Inflammatory macrophage treated with lipopolysaccharide for 1 hour (primary cell): ENCODE results near the gene ATRIP.

Experiments used
- DNase-seq, 2 donors: peaks; one replicate each; pipeline ENCODE4 v3.0.0-alpha.2; 2020 to 2022

Gene ATRIP

DNA sequence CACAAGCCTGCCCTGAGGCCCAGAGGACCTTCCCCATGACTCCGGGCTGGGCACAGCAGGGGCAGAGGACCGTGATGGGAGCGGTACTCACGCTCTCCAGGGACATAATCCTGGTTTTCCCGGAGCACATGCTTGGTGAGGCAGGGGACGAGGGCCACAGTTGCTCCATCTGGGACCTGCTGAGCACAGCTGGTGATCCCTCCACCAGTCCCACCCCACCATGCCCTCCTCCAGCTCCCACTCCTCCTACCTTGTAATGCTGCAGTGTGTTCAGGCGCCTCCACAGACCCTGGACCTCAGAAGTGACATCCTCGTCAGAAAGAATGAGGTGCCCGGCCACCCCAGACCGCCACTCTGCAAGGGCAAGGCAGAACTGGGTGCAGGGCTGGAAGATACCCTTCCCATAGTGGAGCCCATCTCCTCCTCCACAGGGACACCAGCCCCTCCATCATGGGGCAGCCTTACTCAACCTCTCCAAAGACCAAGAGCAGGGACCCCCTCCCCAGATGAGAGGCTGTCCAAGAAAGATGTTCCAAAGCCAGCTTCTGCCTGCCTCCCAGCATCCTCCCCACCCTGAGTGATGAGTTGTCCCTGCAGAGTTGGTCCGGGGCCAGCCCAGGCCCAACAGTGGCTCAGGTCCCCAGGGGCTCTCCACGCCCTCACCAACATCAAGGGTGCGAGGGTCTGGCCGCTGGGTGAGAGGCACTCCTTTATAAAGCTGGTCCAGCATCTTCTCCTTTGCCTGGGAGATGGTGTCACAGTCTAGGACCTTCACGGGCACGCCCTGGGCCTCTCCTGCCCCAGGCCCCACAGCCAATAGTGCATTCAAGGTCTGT lies 36.1 kb upstream of the ATRIP start:
- no peak for DNase-seq

DNA sequence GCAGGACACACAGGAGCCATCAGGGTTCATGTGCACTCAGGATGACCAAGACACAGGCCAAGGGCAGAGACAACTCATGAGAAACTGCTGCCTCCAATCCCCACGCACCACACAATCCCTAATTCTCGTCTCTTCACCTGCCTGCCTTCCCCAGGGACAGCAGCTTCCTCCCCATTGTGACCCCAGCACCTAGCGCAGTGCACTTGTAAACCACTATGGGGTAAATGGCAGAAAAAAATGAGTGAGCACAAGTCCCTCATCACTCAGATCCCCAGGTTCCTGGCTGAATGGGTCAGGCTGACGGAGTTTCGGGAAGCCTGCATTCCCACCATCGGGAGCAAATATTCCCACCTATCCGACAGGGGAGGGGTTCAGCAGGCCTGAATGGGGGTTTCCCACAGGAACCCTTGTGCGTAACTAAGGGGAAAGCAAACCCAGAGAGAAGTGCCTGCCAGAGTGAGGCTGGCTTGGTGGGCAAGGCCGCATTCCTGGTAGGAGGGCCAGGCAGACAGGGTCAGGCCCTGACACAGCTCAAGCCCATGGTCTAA lies 35.4 kb upstream of the ATRIP start:
- no peak for DNase-seq

DNA sequence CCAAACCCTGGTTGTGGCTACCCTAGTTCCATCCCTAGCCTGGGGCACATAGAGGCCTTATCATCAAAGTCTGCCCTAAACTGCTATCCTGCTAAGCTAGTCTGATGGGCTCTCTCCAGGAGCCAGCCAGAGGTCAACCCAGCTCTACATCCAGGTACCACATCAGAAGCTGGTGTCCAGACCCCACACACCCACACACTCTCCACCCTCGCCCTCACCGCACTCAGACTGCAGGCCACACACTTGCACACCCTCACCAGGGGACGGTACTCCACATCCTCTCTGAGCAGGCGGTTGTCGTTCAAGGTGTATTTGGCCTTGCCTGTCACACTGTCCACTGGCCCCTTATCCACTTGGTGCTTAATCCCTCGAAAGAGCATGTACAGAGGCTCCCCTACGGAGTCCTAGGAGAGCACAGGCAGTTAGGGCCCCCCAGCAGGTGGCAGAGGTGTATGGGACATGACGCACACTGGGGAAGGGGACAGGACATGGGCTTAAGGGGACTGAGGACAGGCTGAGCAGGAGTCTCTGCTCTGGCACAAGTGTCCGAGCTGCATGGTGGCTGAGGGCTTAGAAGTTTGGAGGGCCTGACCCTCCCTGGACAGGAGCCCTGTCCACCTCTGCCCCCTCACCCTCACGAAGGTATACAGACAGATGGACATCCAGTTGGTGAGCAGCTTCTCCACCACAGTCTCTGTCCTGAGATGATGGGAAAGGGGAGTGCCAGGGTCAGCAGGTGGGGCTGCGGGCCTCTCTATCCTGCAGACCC lies 34.7 kb upstream of the ATRIP start:
- no peak for DNase-seq

DNA sequence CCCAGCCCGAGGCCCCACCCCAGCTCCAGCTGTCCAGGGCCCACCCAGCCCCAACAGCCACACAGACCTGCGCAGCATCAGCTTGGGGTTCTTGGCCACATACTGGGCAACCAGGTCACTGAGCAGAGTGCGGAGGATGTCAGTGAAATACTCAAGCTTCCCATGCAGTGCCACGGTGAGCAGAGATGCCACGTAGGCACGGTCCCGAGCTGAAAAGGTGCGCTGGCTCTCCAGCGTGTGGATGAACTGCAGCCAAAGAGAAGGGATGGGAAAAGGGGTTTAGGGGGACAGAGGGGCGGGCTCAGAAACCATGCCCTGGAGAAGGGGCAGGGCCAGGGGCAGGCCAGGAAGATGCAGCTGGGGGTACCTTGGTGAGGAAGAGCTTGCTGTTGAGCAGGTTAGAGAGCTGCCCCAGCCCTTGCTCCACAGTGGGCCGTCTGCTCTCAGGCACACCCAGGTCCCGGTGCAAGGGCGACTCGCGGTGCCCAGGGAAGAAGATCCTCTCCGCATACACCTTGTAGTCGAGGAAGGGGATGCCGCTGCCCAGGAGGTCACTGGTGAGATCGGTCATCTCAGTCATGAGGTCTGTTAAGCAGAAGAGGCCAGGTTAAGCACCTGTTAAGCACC lies 34.0 kb upstream of the ATRIP start:
- no peak for DNase-seq

DNA sequence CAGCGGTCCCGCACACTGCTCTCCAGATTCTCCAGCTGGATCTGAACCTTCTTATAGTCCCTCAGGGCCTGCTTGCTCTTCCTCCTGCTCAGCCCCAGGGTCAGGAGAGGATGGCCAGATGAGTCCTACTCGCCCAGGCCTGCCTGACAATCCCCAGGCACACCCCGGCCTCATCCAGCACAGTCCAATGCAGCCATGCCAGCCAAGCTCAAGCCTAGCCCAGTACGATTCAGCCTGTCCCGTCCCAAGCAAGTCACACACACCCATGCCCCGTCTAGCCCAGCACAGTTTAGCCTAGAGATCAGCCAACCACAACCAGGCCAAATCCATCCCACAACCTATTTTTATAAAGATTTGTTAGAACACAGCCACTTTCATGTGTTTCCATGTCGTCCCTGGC lies 33.5 kb upstream of the ATRIP start:
- DNase-seq: no peak

DNA sequence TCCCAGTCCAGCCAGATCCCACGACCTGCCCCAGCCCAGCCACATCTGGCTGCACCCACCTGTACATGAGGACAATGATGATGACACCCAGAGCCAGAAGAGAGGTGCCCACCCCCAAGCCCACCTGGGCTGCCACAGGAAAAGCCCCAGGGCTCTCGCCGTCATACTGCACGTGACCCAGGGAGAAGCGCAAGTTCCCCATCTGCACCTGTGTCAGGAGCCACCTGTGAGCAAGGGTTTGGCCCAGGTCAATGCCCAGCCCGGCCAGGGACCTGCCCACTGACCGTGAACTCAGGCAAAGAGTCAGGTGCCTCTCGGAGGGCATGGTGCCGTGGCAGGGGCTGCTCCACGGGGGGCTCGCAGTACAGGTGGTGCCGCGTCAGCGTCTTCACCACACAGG lies 32.9 kb upstream of the ATRIP start:
- DNase-seq: no peak

DNA sequence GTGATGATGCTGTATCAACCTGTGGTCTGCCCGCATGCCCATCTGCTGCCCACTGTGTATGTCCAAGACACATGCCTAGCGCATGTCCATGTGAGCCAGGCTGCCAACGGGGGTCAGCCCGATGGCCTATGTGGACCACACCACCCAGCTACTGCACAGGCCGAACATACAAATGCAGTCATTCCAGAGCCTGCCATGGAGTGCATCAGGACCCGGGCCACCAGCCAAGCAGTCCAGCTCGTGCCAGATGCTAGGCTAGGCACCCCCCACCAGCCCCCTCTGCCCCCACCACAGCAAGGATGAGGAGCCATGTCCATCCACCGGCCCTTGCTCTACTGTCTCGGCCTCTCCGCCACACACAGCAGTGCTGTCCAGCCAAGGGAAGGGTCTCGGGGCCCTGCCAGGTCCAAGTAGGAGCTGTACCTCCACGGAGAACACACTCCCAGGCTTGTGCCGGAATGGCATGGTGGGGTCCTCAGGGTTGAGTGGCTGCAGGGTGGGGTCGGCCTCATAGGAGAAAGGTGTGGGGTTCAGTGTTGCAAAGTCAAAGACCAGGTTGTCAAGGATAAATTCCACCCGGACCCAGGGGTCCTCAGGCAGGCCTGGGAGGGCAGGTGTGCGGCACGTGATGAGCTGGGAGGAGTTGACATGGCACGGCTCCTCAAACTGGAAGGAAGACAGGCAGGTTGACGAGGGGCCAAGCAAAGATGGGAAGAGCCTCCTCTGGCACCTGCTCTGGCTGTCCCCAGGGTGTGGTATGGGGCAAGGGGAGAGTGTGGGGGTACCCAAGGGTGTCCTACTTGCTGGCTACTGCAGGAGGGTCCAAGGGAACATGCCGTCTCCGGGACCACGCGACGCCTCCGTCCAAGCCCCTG lies 31.9 kb upstream of the ATRIP start:
- DNase-seq: no peak

DNA sequence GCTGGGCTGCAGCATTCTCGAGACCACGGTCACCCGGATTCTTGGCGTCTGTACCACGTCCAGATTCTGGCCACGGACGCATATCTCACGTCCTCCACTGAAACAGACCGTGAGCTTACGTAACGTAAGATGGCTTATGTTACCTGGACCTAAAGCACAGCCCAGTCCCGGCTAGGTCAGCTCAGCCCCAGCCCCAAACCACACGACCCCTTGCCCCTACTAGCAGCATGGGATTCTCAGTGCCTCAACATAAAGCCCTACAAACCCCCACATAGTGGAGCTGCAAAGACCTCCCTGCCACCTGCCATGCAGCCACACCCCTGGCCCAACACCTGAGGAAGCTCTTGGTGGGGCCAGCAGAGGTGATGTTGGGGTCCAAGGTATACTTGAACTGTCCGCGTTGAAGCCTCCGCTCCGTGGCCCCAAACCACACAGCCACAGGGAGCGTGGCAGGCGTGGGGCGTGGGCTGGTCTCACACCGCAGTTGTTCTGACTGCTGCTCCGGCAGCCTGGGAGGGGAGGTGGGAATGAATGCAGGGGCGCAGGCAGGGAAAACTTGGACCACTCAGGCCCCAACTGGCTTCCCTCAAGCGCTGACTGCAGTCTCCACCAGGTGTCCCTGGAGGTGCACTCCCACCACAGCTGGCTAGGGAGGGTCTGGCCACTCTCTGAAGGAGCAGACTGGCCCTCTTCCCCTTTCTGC lies 31.1 kb upstream of the ATRIP start:
- no peak for DNase-seq

DNA sequence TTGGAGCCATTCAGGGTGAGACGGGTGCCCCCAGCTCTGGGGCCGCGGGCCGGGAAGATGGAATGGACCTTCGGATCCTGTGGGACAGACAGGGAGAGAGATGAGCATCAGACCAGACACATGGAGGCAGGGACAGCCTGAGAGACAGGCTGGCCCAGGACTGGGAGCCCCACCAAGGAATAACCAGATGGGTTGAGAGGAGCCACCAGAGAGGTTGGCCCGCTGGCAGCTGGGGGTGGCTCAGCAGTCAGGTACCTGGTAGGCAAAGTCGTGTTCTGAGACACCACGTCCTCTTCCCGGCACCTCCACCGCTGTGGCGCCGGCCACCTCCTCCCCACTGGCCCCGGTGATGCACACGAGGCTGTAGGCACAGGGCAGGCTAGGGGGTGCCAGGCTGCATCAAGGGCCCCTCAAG lies 30.4 kb upstream of the ATRIP start:
- DNase-seq: no peak

DNA sequence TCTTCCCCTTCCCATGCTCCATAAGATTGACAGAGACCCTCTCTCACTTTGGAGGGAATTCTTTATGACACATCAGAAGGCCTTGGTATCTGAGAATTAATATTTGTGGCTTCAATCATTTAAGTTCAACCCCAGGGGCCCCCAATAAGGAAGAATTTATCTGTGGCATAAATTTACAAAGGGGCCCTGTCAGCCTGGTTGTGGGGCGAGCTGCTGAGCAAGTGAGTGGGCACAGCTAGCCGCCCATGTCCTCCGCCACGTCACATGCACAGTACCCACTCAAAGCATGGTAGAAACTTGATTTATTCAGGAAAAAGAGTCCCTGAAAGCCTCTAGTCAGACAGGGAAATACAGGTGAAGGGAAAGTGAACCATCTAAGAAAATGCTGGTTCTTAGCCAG lies 30.0 kb upstream of the ATRIP start:
- no peak for DNase-seq

DNA sequence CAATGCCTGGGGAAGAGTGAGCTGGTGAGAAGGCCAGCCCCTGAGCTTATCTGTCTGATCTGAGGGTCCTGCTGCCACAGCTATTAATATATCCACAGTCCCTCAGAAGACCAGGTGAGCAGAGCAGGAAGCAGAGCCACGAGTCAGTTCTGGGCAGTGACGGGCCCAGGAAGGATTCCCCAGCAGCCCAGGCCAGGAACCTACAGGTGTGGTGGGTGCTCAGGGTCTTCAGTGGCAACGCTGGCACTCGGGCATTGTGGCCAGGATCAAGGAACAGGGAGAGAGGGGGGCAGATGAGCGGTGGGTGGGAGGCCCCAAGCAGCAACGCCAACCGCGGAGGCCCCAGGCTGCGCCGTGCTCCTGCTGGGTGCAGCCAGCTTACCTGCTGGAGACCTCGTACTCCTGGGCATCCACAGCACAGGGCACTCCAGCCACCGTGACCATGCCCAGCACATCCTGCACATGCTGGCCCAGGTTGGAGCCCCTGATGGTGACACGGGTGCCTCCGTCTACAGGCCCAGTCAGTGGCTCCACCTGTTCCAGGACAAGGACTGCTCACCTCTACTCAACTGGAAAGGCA lies 28.9 kb upstream of the ATRIP start:
- no peak for DNase-seq

DNA sequence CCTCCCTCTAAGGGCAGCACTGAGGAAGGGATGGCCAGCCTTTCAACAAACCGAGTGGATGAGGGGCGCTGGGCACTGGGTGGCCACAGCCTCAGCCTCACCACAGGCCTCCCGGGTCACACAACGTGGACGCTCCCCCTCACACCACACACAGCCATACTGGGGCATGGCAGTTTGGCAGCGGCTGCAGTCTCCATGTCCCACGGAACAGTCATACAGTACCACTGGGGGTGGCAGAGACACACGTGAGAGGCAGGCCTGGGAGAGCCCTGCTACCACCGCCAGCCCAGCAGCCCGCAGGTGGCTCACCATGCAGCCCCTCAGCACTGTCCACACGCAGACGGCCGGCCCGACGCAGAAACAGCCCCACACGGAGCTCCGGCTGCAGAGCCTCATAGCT lies 28.4 kb upstream of the ATRIP start:
- DNase-seq: no peak

DNA sequence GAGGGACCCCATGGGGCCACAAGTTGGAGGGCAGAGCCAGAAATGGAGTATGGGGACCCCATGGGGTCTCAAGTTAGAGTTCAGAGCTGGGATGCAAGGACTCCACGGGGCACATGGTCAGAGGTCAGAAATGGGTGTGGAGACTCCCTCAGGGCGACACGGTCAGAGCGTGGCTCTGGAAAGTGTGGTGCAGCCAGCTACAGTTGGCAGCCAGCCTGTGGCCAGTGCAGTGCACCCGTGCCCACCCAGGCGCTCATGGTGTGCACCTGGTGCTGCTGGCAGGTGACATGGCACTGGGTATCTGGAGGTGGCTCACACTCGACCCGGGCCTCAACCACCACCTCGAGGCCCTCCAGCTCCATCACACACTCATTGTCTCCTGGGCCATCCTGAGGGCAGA lies 27.9 kb upstream of the ATRIP start:
- no peak for DNase-seq

DNA sequence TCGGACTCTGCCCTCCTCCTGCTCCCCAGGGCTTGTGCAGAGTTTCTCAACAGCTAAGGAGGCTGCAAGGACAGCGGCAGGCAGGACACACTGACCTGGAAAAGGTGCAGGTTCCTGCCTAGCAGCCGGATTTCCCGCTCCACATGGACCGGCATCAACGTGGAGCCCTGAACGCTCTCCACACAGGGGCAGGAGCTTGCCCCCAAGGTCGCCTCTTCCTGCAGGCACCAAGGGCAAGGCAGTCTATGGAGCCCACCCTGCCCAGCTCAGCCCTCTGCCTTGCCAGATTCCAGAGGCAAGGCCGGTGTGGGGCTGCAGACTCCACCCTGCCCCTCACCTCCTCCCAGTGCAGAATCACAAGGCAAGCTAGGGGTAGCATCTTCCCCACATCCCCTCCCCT lies 27.4 kb upstream of the ATRIP start:
- no peak for DNase-seq

DNA sequence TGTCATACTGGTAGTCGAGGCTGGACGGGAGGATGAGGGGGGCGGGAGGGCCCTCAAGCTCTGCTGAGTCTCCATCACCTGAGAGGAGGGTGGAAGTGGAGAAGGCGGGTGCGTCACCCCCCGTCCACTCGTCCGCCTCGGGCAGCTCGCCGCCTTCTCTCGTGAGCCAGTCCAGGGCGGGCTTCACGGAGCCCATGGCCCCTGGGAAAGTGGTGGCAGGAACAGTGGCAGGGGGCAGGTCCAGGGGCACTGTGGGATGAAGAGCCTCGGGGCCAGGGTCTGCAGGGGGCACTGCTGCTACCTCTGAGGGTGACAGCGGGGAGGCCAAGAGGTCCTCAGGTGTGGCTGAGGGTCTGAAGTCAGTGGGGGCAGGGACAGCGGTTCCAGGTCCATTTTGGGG lies 26.9 kb upstream of the ATRIP start:
- no peak for DNase-seq

DNA sequence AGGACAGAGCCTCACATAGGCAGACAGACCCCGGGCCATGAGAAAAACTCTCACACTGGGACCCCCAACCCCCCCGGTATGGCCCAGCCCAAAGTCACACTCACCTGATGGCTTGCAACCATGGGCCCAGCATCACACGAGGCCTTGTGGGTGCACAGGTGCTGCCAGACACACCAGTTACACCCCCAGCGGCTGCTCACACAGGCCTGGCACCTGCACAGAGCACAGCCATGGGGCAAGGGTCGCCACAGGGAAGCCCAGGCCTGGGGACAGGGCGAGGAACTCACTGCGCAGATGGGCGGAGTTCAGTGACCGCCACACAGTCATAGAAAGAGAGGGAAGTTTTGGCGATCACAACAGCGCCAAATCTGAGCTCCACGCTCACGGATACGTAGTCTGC lies 26.0 kb upstream of the ATRIP start:
- no peak for DNase-seq

DNA sequence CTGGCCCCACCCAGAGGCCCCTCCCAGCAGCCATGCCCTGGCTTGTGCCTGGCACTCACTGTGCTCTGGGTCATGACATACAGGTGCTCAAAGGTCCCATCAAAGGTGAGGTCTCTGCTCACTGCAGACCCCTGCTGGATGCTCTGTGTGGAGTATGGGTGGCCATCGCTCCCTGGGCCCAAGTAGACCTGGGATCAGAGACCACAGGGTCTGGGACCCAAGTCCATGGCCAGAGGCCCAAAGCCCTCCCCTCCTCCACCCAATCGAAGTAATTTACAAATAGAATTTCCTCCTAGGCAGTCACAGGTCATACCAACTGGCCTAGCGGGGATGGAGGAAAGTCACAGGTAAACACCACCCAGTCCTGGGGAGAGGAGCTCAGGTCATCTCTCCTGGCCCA lies 24.3 kb upstream of the ATRIP start:
- no peak for DNase-seq

DNA sequence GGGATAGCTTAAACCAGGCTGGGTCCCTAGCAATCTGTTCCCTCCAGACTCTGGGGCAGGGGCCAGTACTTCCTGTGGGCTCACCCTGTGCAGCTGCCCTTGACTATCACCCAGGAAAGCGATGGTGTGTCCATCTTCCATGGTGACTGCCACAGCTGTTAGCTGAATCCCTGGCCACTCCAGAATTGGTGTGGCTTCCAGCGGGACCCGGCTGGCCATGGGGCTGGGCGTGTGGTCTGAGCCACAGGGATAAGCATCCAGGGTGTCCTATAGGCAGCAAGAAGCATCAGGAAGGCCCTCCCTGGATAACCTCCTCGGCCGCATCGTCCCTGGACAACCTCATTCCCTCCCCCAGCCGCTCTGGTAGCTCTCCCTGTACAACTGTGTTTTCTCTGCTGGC lies 23.9 kb upstream of the ATRIP start:
- DNase-seq: no peak

DNA sequence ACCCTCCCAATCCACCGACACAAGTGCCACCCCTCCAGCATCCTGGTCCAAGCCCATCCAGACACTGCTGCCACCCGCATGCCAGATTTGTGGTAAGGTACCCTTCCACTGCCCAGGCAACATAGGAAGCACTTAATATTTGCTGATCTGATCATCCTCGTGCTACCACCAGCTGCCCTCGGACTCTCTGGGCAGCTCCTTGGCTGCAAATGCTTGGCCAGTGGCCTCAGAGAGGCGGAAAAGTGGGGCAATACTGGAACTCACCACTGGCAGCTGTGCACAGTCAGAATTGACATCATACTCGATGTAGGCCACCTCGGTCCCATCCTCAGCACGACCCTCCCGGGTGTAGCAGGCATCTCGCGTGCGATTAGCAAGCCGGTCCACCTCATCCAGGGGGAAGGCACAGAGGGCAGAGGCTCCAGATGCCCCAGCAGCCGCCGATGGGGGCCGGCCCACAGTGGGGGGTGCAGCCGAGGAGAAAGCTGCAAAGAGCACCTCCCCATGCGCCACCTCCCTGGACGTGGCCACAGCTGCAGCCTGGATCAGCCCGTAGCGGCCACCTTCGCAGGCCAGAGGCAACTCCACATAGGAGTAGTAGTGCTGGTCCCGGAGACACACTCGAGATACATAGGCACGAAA lies 23.2 kb upstream of the ATRIP start:
- DNase-seq: no peak

DNA sequence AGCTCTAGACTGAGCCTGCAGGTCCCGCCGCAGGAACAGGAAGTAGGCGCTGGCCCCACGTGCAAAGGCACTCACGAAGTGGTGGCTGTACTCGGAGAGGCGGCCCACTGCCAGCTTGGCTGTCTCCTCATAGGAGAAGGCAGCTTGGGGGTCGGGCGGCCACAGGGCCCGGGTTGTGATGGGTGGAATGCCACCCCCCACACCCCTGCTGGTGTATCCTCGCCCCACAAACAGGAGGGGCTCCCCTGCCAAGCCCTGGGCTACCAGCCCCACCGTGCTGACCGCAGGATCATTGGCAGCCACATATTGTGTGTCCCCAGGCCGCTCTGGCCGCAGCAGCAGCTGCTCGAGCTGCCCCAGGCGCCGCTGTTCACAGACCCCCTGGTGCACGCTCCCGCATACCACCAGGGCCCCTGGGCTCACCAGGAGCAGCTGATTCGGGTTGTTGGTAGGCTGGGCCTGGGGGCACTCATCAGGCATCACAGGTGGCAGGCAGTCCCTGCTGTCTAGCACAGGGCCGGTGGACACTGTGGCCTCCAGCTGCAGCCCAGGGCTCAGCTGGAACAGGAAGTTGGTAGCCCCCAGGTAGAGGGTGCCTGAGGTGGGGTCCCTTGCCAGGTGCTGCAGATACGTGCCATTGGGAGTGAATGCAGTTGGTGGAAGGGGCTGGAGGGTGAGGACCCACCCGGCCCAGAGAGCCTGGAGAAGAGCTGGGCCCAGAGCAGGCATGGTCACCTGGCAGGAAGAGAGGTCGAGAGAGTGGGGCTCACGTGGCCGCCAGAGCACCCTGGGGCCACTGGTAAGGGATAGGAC lies 22.4 kb upstream of the ATRIP start:
- no peak for DNase-seq
